ENCODE measurements around the gene ACSM5. TPM values are rescaled to one million over a fixed set of nuclear protein-coding genes. Genes with fewer than 3 reads are reported as not detected.

The ACSM5 gene
- total RNA-seq, 3 donors from 2014 or later = 0.67 to 5.1 (median 0.89) TPM

DNA sequence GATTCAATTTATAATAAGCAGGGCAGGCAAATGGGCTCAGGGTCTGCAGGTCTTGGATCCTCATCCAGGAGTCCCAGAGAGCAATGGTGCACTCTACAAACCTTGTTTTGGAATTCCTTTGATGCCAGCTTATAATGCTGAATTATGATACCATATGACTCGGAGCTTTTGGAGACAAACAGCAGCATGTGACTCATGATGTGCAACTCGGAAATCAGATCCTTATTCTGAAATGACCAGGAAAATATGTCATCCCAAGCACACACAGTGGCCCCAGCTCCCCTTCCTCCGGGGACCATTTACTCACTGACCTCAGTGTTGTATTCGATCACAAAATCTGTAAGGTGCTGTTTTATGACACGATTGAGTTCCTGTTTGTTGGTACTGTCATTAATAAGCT lies 36.6 kb upstream of the ACSM5 start:
- no peak for ATAC-seq

DNA sequence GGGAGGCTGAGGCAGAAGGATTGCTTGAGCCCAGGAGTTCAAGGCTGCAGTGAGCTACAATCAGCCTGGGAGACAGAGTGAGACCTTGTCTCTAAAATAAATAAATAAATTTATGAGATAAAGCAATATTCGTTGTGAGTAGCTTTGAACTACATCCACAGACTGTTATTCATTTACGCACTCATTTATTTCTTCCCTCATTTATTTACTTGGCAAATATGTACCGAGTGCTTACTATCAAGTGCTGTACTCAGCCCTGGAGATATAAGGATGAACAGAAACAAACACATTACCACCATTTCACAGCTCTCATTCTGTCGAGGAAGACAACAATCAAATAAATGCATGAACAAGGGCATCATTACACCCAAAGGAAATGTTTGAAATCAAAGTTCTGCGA lies 32.2 kb upstream of the ACSM5 start:
- TF ChIP-seq, protein P1, sequence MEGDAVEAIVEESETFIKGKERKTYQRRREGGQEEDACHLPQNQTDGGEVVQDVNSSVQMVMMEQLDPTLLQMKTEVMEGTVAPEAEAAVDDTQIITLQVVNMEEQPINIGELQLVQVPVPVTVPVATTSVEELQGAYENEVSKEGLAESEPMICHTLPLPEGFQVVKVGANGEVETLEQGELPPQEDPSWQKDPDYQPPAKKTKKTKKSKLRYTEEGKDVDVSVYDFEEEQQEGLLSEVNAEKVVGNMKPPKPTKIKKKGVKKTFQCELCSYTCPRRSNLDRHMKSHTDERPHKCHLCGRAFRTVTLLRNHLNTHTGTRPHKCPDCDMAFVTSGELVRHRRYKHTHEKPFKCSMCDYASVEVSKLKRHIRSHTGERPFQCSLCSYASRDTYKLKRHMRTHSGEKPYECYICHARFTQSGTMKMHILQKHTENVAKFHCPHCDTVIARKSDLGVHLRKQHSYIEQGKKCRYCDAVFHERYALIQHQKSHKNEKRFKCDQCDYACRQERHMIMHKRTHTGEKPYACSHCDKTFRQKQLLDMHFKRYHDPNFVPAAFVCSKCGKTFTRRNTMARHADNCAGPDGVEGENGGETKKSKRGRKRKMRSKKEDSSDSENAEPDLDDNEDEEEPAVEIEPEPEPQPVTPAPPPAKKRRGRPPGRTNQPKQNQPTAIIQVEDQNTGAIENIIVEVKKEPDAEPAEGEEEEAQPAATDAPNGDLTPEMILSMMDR (IDR thresholded peaks at IDR 0.05) = no peak
- H3K36me3 ChIP-seq (ENCODE audit: low read depth) = no peaks in the 10 kb centered on the region
- H3K9me3 ChIP-seq = no peaks in the 10 kb centered on the region
- no peak for DNase-seq
- H3K4me1 ChIP-seq (ENCODE audit: low read depth) = no peaks in the 10 kb centered on the region
- intact Hi-C loops (cut with DNase I, micrococcal nuclease) = no loop called here
- no peak for ATAC-seq
- no peak overlapping the region for H3K4me3 ChIP-seq

More for the DNA sequence above, 36.6 kb upstream of the ACSM5 start:
- DNase-seq = no peak
- Histone ChIP-seq H3K36me3 (ENCODE audit: low read depth) (no peaks in the 10 kb centered on the region), H3K4me1 (ENCODE audit: low read depth) (no peaks in the 10 kb centered on the region), H3K4me3 (no peak overlapping the region), H3K9me3 (no peaks in the 10 kb centered on the region)
- TF ChIP-seq, protein P1 (IDR thresholded peaks at IDR 0.05) = no peak
- intact Hi-C loops (cut with DNase I, micrococcal nuclease) = no loop called here

DNA sequence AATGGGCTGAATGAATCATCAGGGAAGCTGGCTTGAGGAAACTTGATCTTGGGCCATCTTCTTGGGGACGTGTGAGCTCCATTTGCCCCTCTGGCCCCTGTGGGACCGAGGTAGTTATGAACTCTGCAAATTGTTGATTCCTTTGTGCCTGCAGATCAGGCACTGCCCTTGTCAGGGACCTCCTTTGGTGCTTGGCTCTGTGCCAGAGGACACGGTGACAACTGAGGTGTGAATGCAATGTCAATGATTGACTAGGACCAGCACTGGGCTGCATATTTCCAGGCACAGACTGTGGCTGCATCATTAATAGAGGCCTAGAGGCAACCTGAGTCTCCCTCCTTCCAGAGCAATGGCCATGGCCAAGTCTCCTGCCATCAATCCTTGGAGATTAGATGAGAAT lies 28.6 kb upstream of the ACSM5 start:
- H3K4me1 ChIP-seq (ENCODE audit: low read depth) = no peaks in the 10 kb centered on the region
- no peak overlapping the region for H3K4me3 ChIP-seq
- ATAC-seq = no peak
- intact Hi-C loops (cut with DNase I, micrococcal nuclease) = loop anchor here (5.0 to 10.0 kb wide), 2 partner anchors 466 to 483 kb away; no protein-coding TSS in a partner anchor
- no peaks in the 10 kb centered on the region for H3K36me3 ChIP-seq (ENCODE audit: low read depth)
- H3K9me3 ChIP-seq = no peaks in the 10 kb centered on the region
- DNase-seq = no peak
- TF ChIP-seq, protein P1 (IDR thresholded peaks at IDR 0.05) = no peak

DNA sequence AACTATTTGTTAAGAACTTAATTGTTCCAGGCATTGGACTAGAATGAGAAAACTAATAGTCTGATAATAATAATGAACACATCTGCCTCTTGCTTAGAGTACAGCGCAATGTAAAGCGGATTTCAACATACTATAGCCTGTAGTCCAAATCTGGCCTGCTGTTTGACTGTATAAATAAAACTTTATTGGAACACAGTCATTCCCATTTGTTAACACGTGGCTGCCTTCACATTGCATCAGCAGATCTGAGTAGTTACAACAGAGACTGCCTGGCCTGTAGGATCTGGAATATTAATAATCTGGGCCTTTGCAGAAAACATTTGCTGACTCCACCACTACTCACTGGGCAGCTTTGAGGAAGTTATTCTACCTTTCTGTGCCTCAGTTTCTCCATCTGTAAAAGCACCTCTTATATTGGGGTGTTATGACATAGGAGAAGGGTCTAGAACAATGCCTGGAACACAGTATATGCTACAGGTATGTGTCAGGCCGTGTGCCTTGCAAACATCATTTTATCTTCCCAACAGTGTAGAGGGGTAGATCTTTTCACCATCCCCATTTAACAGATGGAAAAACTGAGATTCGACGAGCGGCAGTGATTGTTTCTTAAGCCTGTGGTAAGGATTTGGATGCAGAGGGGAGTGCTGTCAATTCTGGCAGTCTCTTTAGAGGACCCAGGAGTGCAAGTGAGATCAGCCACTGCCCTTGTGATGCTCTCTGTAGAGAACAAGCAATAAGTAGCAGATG lies 27.0 kb upstream of the ACSM5 start:
- intact Hi-C loops (cut with DNase I, micrococcal nuclease) = loop anchor here (5.0 to 10.0 kb wide), 2 partner anchors 468 to 485 kb away; no protein-coding TSS in a partner anchor

DNA sequence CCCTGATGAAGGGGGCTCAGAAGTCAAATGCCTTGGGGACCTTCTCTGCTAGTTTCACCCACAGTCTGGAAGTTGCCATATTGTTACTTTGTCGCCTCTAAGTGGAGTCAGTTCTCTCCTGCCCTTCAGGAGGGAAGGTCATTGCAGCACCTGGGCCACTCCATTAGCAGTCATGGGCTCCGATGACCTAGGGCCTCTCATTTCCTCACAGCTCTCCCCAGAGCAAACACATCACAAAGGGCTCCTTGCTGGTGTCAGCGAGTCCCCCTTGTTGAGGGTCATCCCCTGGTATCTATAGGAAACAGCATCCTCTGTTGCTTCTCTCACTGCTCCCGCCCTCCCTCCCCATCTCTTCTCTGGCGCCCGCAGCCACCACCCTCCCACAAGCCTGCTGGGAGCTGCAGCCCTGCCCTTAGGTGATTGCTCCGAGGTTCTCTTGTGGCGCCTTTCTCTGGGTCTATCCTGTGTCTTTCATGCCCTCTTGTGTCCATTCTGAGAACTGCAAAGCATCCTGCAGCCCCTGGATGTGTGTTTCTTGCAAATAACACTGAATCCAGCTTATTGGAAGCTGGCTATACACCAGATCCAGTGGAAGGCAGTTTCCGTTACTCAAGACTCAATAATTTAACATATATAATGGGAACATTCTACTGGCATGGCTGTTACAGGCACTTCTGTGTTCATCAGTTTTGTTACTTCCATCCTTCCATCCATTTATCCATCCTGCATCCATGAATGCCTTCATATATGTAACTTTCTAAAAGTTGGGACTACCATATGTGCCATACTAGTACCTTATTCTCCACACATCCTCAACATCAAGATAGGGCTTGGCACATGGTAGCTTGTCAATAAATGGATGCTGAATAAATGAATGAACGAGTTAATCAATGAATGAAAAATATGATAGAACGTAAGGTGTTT lies 26.0 kb upstream of the ACSM5 start:
- ATAC-seq = peak; percentile 92
- Histone ChIP-seq H3K36me3 (ENCODE audit: low read depth) (no peaks in the 10 kb centered on the region), H3K4me3 (no peak overlapping the region), H3K9me3 (no peaks in the 10 kb centered on the region), H3K4me1 (ENCODE audit: low read depth) (no peaks in the 10 kb centered on the region)
- TF ChIP-seq, protein P1 (IDR thresholded peaks at IDR 0.05) = peak; percentile 63
- DNase-seq = peak in 2 of 3 donors; percentile 50 to 80
- intact Hi-C loops (cut with DNase I, micrococcal nuclease) = loop anchor here (5.0 to 10.0 kb wide), 2 partner anchors 469 to 486 kb away; no protein-coding TSS in a partner anchor

More for the DNA sequence above, 27.0 kb upstream of the ACSM5 start:
- no peaks in the 10 kb centered on the region for H3K36me3 ChIP-seq (ENCODE audit: low read depth)
- no peak for DNase-seq
- H3K4me3 ChIP-seq = no peak overlapping the region
- TF ChIP-seq, protein P1 (IDR thresholded peaks at IDR 0.05) = no peak
- no peaks in the 10 kb centered on the region for H3K9me3 ChIP-seq
- ATAC-seq = no peak
- H3K4me1 ChIP-seq (ENCODE audit: low read depth) = no peaks in the 10 kb centered on the region
